ENCODE results near the gene MYO15B.

Gene MYO15B

DNA sequence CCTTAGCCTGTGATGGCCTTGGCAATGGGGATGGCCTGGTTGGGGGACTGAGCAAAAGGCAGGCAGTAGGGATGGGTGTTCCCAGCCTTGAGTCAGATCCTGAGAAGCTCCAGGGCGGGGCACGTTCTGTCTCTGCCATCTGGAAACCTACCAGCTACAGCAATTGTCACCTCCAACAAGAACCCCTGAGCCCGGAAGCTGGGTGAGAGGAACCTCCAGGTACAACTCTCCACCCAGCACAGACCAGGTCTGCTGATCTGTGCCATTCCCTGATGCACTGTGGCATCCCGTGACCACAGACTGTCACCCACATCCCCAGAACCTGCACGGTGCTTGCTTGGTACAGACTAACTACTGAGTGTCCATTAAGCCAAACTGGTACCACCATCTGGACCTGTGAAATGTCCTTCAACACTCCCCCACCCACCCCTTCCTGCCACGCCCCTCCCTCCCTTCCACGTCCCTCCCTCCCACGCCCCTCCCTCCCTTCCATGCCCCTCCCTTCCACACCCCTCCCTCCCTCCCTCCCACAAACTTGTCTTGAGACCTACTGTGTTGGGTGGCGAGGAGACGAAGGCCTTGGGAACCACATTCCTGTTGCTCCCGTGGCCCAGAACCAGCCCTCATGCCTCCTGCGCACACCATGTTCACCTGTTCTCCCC is 16.6 kb downstream of the MYO15B start:
- DNase-seq, result no peak

DNA sequence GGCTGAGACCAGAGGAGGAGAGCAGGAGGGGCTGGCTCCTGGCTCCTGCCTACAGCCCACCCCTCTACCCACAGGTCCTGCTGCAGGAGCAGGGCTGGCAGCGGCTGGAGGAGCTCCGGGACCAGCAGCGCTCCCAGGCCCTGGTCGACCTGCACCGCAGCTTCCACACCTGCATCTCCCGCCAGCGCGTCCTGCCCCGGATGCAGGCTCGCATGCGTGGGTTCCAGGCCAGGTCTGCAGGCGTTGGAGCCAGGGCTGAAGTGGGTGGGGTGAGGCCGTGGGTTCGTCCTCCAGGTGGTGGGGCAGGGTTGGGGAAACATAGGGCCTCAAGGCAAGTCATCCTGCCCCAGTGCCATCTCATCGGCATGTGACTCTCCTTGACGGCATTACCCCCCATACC is 18.2 kb downstream of the MYO15B start:
- no peak for DNase-seq

GRCh38 chr17:75607086-75607485 is 19.5 kb downstream of the MYO15B start:
- DNase-seq, result no peak

- DNase-seq, result no peak
These were observed 22.7 kb downstream of the MYO15B start for GRCh38 chr17:75610103-75610984.

GRCh38 chr17:75611851-75612429 is 24.3 kb downstream of the MYO15B start:
- DNase-seq, result no peak

- no peak for DNase-seq
These were observed 25.5 kb downstream of the MYO15B start for GRCh38 chr17:75612906-75613626.

DNA sequence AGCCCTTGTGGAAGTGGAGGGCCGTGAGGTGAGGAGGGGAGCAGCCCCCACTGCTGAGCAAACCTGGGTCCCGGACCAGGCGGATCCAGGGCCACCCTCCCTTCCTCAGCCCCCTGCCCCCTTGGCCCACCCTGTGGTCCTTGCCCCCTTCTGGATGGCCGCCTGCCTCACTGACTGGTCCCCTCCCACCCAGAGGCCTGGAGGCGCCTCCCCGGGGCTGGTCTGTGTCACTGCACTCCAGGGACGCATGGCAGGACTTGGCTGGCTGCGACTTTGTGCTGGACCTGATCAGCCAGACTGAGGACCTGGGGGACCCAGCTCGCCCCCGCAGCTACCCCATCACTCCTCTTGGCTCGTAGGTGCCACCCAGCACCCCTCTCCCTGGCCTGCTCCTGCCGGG is 26.4 kb downstream of the MYO15B start:
- DNase-seq, result no peak

- no peak for DNase-seq
These were observed 27.1 kb downstream of the MYO15B start for GRCh38 chr17:75614556-75615270.

DNA sequence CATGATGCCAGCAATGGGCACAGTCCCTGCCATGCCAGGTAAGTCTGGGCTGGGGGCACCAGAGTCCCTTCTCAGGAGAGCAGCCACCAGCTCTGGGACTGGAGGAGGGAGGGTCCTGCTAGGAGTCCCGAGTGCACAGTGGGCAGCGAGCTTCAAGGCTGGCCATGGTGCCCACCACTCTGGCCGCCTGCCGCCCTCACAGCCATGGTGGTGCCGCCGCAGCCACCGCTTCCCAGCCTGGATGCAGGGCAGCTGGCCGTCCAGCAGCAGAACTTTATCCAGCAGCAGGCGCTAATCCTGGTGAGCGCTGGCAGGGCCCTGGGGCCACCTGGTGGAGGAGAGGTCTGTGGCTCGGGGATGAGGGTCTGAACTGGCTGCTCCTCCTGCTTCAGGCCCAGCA is 27.7 kb downstream of the MYO15B start:
- DNase-seq, result no peak

- no peak for DNase-seq
These were observed 29.0 kb downstream of the MYO15B start for GRCh38 chr17:75616521-75617122.

DNA sequence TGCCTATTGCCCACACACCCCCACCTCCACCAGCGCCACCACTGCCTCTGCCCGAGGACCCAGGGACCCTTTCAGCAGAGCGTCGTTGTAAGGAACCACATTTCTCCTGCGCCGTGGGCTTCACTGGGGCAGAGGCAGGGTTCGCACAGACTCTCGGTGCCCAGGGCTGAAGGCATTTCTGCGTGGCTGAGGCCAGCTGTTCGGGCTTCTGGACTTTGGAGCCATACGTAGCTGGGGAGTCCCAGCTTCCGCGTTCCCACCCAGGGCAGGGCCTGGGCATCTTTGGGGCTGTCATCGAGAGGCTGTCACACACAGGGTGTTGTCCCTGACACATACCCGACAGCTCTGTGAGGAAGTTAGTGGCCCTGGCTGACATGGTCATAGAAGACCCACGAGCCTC is 29.6 kb downstream of the MYO15B start:
- DNase-seq, result no peak

- no peak for DNase-seq
These were observed 30.1 kb downstream of the MYO15B start for GRCh38 chr17:75617675-75618074.

DNA sequence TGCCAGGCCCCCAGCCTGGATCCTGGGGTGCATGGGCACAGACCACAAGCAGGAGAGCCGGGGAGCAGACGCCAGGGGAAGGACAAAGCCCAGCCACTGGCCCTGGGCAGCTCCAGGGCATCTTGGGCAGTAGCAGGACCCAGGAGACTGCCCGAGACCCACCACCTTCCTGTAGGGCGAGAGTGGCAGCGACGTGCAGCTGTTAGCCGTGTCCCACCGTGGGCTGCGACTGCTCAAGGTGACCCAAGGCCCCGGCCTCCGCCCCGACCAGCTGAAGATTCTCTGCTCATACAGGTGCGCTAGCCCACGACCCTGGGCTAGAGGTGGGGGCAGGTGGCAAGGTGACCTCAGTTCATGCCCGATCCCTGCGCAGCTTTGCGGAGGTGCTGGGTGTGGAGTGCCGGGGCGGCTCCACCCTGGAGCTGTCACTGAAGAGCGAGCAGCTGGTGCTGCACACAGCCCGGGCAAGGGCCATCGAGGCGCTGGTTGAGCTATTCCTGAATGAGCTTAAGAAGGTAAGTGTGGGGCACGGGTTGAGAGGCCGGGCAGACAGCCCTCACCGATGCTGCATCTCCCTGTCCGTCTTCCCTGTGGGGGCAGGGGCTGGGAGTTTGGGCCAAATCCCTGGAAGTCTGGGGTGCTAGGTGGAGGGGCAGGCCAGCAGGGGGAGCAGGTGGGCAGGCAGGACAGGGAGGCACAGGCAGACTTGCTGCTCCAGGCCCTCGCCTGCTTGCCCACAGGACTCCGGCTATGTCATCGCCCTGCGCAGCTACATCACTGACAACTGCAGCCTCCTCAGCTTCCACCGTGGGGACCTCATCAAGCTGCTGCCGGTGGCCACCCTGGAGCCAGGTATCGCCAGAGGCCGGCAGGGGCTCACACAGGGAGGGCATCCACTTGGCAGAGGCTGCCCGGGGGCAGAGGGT is 32.2 kb downstream of the MYO15B start:
- DNase-seq, result peak; percentile 28

GRCh38 chr17:75621489-75621888 is 33.9 kb downstream of the MYO15B start:
- no peak for DNase-seq

DNA sequence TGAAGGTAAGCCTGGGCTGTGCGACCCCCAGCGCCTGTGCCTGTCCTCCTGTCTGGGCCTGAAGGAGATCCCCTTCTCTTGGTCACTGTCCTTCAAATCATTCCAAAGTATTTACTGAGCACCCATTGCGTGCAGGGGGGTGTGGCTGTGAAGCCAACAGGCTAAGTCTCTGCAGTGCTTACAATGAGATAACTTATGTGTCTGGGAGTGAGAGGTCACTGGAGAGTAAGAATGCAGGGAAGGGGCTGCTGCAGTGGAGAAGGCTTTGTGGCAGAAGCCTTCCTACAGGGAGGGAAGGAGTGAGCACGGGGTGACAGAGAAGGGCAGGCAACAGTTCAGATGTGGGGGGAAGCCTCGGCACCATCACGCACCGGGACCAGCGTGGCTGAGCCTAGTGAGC is 34.5 kb downstream of the MYO15B start:
- no peak for DNase-seq

DNA sequence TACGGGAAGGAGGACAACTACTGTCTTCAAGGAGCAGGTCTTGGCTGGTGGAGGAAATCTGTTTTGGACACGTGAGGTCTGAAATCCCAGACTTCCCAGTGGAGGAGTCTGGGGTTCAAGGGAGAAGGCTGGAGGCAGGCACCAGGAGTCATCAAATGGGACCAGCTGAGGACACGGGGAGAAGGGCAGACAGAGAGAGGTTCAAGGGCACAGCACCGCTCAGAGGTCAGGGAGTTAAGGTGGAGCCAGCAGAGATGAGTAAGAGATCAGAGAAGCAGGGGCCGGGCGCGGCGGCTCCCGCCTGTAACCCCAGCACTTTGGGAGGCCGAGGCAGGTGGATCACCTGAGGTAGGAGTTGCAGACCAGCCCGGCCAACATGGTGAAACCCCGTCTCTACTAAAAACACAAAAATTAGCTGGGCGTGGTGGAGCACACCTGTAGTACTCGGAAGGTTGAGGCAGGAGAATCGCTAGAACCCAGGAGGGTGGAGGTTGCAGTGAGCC is 35.2 kb downstream of the MYO15B start:
- no peak for DNase-seq

- DNase-seq, result no peak
These were observed 35.8 kb downstream of the MYO15B start for GRCh38 chr17:75623386-75623785.

DNA sequence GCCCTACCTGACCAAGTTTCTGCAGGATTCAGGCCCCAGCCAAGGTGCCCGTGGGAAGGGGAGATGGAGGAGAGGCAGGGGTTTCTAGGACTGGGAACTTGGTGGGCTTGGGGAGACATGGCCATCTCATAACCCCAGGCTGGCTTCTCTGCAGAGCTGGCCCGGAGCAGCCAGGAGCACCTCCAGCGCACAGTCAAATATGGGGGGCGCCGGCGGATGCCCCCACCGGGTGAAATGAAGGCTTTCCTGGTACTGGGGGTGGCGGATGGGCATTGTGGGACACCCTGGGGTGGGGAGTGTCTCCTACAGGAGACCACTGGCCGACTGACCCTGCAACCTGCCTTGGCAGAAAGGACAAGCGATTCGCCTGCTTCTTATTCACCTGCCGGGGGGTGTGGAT is 36.4 kb downstream of the MYO15B start:
- DNase-seq, result no peak

DNA sequence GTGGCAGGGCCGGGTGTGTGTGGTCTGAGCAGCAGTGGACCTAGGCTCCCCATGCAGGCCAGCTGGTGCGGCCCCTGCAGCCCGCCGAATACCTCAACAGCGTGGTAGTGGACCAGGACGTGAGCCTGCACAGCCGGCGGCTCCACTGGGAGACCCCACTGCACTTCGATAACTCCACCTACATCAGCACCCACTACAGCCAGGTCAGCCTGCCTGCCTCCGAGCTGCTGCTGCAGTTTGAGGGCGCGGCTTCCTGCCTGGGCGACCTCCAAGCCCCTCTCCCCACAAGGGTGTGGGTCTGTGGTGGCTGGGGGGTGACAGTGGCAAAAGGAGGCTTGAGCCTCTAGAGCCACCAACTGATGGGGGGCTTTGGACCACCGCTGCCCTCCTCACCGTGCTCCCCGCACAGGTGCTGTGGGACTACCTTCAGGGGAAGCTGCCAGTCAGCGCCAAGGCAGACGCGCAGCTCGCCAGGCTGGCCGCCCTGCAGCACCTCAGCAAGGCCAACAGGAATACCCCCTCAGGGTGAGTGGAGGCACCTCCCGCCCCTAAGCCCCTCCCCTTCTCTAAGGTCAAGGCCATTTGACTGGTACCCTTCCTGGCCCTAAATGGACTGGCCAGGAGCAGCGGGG is 37.2 kb downstream of the MYO15B start:
- no peak for DNase-seq

- no peak for DNase-seq
These were observed 38.4 kb downstream of the MYO15B start for GRCh38 chr17:75625813-75626486.
